GM21717 (cell line): ENCODE measurements around the gene RPS6KA5.
"Not testable (repeated sequence)": the region's sequence is repeated elsewhere in the genome, so short reads cannot be mapped to it uniquely, and the experiment has no call there.

ENCODE experiments used
- ATAC-seq: cut with Tn5 transposase; IDR thresholded peaks from one replicate; pipeline ENCODE4 v1.9.1; 2021; ENCODE audit warnings: mild to moderate bottlenecking, moderate library complexity; ENCODE audit not compliant: unreplicated experiment

The RPS6KA5 gene

DNA sequence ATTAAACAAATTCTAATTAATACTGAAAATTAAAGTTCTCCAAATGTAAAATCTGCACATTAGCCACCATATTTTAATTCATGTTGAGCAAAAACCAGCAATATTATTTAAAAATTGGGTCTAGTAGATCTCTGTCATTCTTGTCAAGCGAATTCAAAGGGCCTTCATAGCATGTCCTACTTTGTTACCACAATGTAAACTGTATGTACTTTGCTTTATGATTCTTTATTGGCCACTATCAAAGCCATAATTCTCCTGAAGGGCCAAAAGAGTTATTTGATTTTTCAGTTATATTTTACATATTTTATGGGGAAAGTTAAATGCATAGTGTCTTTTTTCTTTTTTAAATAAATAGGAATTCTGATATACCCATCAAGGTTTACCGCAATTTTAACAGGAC, 117.9 kb downstream of the RPS6KA5 start:
- no peak for ATAC-seq

DNA sequence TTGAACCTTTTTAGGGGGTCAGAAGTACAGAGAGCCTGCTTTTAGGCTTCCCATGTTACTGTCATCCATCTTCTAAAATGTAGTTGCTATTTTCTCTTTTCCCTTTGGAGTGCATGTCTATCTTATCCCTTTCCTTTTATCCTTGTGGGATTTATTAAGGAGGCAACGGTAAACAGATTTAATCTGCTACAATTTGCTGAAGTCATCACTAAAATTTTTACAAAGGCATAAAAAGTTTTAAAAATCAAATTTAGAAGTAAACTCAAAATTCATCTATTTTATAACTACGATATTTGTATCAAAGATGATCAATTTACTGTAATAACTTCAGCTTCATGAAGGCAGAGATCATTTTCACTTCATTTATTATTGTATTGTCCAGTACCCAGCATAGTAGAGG, 118.7 kb downstream of the RPS6KA5 start:
- ATAC-seq: no peak

DNA sequence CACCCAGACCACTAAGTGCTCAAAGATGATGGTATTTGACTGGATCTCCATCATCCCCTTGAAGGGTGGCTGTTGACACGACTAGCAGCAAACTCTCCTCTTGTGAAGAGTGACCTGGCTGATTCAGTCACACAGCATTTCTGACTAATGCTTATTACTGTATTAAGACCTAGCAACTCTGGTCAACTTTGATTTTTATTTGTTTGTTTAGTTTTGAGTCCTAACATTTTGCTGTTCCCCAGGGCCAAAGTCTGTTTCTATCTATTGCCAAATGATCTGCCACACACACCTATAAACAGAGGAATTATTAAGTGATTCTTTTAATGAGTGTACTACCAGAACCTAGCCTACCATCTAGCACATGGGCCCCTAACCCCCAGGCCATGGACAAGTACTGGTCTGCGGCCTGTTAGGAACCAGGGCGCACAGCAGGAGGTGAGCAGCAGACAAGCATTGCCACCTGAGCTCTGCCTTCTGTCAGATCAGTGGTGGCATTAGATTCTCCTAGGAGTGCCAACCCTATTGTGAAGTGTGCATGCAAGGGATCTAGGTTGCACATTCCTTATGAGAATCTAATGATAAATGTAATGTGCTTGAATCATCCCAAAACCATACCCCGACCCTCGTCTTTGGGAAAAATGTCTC, 120.0 kb downstream of the RPS6KA5 start:
- ATAC-seq: no peak

DNA sequence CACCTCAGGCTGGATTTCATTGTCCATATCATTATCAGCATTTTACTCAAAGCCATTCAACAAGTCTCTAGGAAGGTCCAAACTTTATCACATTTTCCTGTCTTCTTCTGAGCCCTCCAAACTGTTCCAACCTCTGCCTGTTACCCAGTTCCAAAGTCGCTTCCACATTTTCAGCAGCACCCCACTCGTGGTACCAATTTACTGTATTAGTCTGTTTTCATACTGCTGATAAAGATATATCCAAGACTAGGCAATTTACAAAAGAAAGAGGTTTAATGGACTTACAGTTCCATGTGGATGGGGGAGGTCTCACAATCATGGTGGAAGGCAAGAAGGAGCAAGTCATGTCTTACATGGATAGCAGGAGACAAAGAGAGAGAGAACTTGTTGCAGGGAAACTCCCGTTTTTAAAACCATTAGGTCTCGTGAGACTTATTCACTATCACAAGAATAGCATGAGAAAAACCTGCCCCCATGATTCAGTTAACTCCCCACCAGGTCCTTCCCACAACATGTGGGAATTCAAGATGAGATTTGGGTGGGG, 121.1 kb downstream of the RPS6KA5 start:
- not testable (repeated sequence) for ATAC-seq

DNA sequence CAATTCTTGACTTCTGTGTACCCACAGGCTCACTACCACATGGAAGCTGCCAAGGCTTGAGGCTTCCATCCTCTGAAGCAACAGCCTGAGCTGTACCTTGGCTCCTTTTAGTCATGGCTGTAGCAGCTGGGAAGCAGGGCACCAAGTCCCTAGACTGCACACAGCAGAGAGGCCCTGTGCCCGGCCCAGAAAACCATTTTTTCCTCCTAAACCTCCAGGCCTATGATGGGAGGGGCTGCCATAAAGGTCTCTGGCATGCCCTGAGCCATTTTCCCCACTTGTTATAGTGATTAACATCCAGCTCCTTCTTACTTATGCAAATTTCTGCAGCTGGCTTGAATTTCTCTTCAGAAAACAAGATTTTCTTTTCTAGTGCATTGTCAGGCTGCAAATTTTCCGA, 121.8 kb downstream of the RPS6KA5 start:
- ATAC-seq: no peak

DNA sequence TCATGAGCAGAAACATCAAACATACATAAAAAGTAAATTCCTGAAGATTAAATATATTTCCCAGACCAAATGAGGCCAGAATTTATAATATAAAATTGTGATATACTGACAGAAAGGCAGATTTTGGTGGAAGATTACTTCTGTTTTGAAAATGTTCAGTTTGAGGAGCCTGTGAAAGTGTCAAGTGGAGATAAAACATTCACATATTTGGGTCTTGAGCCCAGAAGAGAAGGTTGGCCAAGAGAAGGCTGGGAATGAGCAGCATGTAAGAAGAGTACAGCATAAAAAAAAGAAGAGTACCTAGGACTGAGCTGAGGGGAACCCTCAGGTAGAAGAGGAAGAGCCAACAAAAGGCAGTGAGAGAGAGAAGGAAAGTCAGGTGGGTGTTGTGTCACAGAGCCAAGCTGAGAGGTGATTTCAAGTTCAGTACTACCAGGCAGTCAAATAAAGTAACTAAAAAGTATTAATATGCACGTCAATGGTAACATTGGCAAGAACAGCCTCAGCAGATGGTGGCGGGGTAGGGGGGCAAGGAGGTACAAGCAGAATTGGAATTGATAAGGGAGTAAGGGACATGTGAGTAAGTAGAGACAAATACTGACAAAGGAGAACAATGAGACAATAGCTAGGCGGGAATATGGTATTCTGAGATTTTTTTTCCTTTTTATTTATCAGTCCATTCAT, 123.5 kb downstream of the RPS6KA5 start:
- no peak for ATAC-seq

DNA sequence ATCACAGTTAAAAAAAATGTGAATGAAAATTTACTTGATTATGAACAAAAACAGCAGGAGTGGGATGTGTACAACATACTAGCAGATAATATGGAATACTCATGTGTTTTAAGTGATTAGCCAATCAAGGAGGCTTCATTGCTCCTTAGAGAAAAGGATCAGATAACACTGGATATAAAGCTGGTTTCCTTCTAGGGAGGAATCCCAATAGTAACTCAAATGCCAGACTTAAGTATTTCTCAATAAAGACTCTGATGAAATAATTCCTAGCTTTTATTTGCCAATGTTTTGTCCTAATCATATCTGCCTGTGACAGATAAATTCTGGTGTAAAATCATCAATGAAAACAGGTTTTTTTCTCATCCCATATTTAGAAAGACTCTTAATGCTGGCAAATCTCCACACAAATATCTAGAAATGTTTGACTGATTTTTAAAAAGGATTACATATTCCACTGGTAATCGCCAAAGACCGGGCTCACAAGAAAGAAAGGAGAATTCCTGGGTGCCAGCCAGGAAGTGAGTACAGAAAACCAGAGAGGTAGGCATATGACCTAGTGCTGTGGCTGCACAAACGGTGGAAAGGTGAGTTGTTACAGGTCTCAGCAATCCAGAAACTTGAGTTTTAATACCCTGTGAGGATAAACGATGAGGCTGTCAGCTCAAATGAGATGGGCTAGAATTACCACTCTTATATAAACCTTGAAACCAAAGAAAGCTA, 135.7 kb downstream of the RPS6KA5 start:
- no peak for ATAC-seq

DNA sequence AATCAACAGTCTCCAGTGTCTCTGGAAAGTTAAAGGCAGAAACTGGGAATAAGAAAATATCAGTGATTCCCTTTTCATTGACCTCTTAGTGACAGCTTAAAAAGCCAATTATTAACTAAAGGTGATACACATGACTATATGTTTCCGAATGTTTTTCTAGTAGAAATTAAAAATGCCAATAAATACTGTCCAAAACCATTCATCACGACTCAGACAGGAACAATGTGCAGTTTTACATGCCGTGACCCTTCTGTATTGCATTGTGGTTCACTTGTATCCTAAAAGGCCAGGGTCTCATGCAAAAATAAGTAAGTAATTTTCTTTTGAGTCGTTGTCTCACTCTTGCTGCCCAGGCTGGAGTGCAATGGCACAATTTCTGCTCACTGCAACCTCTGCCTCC, 138.3 kb downstream of the RPS6KA5 start:
- ATAC-seq: no peak

DNA sequence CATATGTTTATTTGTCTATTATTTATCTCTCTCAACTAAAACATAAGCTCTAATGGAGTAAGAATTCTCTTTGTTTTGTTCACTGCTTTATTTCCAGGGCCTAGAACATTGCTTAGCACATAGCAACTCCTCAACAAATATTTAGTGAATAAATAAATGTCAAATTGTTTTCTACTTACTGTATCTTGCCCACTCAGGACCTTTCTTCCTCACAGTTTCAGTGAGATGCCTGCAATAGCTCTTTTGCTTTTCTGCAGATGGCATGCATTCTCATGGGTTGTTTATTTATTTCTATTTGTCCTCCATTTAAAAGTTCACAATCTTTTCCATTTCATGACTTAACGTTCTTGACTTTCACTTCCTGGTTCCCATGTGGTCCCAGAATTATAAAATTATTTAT, 149.3 kb downstream of the RPS6KA5 start:
- ATAC-seq: no peak

DNA sequence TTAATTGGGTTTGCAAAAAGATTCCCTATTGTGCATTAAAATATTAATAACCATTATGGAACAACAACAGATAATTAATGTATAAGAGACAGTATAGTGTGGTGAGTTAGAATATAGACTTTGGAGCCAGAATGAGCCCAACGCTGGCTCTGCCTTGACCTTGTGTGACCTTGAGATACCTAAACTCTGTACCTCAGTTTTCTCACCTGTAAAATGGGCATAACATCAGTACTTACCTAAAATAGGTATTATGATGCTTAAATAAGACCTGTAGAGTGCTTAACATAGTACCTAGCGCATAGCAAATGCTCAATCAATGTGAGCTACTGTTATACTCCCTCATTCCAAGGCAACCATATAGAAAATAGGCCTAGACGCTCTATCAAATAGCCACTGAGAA, 153.3 kb downstream of the RPS6KA5 start:
- no peak for ATAC-seq

DNA sequence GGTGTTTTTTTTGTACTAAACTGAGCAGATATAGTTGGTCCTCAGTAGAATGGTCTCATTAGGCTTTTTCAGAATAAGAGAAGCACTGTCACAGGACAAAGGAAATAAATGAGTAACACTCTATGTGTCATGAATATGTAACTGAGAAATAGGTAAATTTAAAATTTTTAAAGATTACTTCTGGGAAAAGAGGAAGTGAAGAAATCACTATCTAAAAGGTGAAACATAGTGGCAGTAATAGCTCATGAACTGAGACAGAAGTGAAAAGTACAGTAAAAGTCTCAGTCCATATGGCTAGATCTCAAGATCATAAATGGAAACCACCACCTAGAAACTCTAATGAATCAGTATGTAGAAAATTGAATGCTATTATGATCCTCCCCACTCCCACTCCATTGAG, 154.9 kb downstream of the RPS6KA5 start:
- peak; percentile 73 for ATAC-seq

DNA sequence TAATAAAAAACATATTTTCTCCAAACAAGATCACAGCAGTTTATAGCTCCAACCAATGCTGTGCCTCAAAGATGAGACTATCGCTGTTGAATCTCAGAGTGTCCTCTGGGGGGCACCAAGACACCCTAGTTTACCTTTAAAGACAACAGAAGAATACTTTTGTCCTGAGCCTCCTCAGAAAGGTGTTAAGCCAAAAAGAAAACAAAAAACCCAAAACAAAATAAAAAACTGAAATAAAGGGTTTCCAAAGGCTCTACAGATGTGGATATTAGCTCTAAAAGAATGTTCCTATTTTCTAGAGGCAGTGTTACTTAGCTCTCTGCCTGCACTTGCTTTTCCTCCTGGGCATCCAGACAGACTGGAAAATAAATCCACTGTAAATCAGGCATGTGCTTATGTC, 157.3 kb downstream of the RPS6KA5 start:
- no peak for ATAC-seq

DNA sequence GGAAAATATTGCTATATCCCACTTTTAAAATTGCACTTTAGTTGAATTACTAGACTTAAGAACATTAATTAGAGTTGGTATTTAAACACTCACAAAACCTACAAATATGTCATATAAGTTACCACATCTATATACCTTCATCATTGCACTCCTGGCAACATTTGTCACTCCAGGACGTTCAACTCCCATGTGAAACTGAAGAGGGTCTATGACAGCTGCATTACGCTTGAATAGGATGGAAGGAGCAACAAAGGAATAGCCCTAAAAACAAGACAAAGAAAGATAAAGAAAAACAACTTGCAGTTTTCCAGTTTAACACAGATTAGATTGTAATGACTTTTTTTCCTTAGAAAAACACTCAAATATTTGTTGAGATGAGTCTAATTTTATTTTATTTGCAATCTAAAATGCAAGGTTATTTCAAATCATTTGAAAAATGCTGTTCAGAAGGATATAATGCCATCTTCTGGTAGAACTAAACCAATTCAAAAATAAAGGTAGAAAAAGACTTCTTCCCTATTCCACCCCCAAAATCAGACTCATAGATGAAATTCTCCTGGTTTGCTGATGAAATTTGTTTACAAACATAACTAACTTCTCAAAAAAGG, 159.9 kb downstream of the RPS6KA5 start:
- no peak for ATAC-seq

DNA sequence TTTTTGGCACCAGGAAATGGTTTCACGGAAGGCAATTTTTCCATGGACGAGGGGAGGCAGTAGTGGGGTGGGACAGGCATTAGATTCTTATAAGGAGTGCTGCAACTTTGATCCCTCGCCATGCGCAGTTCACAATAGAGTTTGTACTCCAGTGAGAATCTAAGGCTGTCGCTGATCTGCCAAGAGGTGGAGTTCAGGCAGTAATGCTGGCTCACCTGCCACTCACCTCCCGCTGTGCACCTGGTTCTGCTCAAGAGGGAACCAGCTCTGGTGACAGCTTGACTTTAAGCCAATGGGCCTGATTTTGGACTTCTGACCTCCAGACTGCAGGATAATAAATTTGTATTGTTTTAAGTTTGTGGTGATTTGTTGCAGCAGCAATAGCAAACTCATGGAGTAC, 163.4 kb downstream of the RPS6KA5 start:
- ATAC-seq: no peak

DNA sequence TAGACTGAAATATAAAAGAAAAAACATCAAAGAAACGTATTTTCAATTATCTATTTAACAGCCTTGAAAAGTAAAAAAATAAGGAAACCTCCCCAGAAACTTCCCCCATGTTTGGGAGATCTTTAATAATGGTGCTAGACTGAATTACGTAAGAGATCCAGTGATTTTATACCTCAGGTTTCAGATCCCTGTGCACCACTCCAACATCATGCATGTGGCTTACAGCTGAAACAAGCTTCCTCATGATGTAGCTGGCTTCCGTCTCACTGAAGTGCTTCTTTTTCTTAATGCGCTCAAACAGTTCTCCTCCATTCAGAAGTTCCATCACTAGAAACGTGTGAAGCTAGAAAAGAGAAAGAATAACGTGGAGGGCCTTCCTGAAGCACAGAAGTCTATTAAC, 166.2 kb downstream of the RPS6KA5 start:
- no peak for ATAC-seq

DNA sequence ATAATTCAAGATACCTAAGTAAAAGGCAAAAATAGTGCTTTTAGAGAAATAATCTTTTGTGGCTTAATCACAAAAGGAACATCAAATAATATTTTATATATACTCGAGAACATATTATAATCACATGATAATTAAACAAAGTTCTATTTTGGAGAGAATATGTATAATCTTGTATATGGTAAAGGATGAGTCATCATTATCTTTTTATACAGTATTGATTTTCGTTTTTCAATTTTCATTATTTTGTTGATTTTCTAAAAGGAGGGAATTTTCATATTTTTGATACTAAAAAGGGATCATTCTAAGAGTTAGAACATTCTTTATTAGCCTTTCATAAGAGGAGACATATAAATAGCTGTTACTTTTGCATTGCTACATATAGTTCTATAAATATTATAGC, 166.9 kb downstream of the RPS6KA5 start:
- no peak for ATAC-seq

DNA sequence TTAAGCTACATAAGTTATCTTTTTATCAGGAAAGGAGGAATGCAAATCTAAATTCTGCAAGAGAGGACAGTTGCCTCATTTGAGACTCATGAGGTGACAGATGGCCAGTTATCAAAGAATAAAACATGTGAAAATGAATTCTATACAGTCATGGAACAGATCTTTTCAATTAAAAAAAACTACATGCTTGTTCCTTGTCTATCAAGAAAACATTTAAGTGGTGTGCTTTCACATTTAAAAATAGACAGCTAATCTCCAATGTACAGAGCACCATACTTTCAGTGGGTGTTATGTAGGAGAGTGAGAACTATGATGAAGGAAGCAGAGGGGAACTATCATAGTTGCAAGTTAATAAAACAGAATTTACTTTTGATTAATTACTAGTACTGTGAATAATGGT, 167.5 kb downstream of the RPS6KA5 start:
- no peak for ATAC-seq

DNA sequence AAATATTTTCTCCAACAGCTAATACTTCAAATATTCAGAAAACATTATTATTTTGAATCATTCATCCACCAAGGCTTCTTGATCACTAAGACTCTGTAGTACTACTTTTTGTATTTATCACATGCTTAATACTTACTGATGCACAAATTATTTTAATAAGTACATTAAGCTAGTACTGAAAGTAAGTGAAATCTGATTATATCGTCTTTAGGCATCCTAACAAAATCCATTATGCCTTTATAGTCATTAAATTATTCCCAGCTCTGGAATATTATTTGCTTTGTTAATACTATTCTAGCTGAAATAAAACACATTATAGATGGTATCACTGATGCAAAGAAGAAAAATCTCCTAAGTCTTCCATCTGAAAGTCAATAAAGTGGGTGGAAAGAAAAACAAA, 169.1 kb downstream of the RPS6KA5 start:
- ATAC-seq: no peak

DNA sequence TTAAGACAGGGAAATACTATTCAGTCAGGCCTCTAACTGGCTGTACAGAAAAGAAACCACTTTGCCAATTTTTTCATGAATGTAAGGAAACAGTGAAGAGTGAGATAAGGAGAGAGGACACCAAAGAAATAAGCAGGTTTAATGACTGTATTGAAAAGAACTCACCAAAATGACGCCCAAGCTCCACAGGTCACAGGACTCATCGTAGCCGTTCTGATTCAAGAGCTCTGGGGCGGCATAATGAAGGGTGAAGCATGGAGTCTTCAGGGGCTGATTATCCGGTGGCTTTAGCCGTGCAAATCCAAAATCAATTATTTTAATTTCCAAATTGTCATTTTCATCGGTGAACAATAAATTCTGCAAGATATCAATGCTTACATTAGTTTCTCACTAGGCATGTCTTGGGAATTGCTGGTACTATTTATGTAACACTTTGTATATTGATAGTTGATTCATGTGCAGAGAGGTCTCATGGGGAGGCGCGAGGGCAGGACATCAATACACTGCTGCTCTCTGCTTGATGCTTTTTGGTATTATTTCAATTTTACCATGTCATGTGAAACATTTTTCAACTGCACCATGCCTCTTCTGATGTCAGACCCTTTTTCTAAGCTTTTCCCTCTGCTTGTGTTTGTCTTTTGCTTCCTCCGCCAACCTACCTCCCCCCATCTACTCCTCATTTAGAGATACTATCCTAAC, 170.0 kb downstream of the RPS6KA5 start:
- no peak for ATAC-seq

DNA sequence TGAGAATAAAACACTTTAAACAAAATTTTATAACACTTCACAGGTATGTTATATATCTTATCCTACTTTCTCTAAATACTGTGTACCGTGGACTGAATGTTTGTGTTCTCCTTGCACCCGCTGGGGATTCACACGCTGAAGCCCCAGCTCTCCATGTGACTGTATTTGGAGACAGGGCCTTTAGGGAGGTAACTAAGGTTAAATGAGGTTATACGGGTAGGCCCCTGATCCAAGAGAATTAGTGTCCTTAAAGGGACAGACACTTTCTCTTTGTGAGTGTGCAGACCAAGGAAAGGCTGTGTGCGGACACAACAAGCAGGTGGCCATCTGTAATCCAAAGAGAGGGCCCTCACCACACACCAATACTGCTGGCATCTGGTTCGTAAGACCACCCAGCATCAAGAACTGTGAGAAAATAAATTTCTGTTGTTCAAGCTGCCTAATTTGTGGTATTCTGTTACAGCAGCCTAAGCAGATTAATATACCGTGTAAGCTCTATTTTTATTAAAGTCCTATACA, 174.1 kb downstream of the RPS6KA5 start:
- ATAC-seq: no peak

DNA sequence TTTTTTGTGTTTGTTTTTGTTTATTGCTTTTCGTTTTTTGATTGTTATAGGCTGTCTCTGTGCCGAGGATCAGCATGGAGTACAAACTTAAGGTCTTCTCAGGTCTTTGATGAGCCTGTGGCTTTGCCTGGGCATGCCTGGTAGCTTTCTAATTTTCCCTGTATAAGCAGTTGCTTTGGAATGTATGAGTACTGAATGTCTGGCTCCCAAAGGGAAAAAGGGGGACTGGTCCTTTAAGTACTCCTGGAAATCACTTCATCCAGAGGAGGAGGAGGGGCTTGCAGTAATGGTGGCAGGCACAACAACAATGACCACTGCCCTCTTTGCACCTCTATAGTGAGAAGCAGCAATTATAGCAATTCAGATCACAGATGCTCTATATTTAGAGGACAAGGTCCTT, 176.7 kb downstream of the RPS6KA5 start:
- ATAC-seq: no peak
